Fibroblast of upper back skin (primary cell): ENCODE data around the gene MIB1.
A peak's percentile ranks its signal among the peaks of the same experiment; 100 is the strongest.
"Not testable (repeated sequence)": the region's sequence is repeated elsewhere in the genome, so short reads cannot be mapped to it uniquely, and the experiment has no call there.

ENCODE experiments used
- DNase-seq: peaks from one replicate; pipeline ENCODE4 v3.0.0-alpha.2; 2013

Gene MIB1

DNA sequence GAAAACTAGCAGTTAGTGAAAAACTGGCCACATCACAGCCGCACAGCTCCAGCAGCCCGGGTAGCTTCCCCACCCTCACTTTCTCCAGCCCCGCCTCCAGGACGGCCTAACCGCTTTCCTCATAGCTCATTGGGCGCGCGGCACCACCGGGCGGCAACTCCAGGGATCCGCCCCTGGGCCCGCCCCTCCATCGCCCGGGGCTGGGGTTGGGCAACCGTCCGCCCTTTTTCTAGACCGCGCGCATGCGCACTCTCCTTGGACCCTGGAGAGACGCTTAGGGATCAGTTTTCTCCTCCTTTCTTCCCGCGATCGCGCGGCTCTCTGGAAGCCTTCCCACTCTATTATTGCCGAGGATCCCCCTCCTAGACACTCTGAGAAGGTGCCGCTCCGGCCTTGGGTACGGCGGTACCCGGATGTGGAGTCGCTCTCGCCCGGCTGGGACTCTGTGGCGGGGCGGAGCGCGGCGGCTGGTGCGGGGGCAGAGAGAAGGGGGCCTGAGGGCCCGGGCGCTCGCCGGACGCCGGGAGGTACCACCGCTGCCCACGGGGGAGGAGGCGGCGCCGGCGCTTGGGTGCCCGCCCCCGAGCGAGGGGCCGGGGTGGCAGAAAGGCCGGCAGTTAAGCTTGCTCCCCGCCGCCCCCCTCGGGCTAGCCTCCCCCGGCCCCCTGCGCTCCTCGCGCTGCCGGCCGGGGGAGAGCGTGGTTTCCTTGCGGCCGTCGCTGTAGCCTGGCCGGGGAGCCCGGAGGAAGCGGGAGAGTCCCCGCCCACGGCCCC, at the start of gene MIB1:
Gene MIB1 (plus strand): TSS at position 255 of the 774 bp plus-strand sequence. CDS start 792 bp downstream, outside the sequence.
- peak; percentile 97 for DNase-seq

DNA sequence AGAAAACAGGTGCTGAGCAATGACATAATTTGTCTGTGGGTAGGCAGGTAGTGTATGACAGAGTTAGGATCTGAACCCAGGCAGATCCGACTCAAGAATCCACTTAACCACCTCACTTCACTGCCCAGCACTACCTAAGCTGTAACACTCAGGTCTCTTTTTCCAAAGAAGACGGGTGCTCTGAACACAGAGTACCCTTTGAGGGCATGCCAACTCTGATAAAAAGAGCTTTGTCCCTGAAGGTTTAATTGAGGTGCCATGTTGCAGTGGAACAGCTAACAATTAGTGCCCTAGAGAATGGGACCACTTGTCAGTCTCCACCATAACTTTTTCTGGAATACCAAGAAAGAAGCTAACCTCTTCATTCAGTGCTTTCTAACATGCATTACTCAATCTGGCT, 47.3 kb upstream of the MIB1 start:
- DNase-seq = no peak

DNA sequence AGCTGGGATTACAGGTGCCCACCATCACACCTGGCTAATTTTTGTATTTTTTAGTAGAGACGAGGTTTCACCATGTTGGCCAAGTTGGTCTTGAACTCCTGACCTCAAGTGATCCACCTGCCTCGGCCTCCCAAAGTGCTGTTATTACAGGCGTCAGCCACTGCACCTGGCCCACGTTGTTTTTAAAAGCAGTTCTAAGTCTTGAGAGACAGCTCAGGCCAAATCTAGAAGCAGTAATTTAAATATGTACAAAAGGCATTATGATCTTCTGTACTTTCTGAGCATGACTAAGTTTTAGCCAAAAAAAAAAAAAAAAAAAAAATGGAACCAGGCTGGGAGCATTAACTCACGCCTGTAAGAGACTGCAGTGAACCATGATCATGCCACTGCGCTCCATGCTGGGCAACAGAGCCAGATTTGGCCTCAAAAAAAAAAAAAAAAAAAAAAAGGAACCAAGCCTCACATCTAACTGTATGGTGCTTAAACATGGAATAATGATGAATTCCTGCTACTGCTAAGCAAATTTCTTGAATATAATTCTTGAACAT, 40.0 kb upstream of the MIB1 start:
- DNase-seq = no peak

DNA sequence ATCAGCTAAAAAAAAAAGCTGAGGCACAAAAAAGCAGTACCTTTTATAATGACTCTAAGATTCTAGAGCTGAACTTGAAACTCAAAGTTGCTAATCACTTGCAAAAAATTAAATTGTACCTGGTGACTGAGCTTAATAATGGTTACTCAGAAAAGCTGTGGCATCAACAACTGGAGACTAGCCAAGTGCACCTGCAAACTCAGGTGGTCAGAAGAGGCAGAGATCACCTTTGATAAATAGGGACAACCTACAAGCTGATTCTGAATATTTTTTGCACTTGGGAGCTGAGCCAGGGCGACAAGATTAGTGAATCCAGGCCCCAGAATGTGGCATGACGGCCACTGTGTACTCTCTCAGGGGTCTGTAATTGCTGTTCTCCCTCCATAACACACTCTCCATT, 39.0 kb upstream of the MIB1 start:
- no peak for DNase-seq

DNA sequence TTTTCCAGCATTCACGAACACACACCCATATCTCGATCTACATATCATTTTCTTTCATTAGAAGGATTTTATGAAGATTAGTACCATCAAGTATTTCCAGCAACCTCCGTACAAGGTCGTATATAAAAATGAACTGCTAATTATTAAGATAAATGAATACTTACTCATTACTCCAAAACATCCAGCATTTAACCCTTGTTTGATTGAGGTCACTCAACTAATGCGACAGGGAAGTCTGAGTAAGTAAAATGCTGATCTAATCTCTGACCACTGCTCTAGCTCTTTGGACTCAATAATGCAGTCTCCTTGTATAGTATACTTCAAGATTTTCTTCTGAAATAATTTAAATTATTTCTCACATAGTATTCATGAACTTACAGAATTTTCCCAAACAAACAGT, 38.0 kb upstream of the MIB1 start:
- no peak for DNase-seq

DNA sequence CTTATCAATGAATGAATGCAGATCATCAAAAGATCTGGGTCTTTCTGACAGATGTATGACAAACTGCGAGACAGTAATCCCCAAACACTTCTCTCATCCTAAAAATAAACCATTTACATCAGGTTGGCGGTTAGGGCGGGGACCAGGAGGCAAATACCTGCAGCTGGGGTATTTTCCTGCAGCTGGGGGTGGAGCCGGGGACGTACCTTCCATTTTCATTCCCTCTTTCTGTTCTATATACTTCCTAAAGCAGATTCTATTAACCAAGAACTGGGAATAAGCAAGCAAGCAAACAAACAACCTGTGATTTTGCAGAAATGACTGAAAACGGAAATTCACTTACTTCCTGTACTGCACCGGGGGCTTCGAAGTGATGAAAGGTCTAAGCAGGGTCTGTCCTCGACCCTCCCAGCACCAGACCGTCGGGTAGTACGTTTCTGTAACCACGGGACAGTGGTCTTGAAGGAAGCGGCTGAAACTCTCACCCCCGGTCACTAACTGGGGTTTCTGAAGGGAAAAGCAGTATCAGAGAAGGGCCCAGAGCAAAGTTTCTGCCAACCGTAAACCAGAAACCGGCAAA, 37.3 kb upstream of the MIB1 start:
- peak; percentile 2 for DNase-seq

DNA sequence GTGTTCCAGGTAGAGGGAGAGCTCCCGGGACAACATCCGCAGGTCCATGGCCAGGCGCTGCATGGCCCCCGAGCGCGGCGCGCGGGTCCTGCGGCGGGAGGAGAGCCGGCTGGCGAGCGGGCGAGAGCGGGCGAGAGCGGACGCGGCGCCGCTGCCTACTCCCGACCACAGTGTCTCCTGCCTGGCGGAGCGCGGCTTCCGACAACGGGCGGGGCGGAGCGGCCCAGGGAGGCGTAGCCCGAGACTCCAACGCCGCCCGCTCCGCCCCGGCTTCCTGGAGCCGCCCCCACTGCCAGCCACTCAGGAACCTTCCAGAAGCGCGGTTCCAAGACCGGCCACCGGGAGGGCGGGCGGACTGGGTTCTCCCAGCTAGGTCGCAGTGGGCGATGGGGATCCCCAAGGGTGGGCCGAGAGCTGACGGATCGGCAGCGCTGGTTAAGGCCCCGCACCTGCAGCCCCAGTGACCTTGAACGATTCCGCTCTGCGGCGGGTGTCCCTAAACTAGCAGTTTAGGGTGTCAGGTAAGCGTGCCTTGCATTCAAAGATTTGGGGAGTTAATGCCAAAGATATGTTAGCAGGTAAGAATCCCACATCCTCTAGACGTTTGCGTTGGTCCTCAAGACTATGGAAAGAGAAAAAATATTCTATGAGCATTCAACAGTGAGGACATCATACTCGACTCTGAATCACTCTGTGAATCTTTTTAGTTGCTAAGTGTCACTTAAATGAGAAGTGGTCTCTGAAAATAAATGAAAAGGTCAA, 35.8 kb upstream of the MIB1 start, which contains the start of gene ABHD3:
Gene ABHD3 (minus strand): TSS at position 172 of the 762 bp plus-strand sequence. CDS start 109 bp downstream, at position 63.
- peak; percentile 87 for DNase-seq

DNA sequence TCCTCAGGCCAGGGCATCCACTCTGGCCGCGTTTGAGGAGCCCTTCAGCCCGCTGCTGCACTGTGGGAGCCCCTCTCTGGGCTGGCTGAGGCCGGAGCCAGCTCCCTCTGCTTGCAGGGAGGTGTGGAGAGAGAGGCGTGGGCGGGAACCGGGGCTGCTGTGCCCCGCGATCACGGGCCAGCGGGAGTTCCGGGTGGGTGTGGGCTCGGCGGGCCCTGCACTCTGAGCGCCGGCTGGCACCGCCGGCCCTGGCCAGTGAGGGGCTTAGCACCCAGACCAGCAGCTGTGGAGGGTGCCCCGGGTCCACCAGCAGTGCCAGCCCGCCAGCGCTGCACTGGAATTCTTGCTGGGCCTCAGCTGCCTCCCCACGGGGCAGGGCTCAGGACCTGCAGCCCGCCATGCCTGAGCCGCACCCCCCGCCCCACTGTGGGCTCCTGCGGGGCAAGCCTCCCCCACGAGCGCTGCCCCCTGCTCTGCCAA, 34.2 kb upstream of the MIB1 start:
- DNase-seq = no peak

DNA sequence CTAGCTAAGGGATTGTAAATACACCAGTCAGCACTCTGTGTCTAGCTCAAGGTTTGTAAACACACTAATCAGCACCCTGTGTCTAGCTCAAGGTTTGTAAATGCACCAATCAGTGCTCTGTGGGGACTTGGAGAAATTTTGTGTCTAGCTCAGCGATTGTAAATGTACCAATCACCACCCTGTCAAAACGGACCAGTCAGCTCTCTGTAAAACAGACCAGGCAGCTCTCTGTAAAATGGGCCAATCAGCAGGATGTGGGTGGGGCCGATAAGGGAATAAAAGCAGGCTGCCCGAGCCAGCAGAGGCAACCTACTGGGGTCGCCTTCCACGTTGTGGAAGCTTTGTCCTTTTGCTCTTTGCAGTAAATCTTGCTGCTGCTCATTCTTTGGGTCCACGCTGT, 33.5 kb upstream of the MIB1 start:
- not testable (repeated sequence) for DNase-seq

DNA sequence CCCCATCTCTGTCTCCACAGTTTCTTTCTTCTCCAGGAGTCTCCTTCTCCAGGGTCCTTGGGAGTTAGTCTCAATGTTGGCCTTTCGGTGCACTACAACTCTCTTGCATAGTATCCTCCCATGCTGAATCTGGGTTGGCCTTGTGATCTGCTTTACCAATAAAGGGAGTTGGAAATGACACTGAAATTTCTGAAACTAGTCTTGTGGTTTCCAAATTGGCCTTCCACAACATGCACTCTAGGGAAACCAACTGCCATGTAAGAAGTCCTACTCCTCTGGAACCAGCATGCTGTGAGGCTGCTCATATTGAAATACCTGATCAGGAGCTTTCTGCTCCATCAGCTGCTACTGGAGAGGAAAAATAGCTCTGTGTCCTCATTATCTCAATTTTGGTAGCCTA, 26.1 kb upstream of the MIB1 start:
- DNase-seq = no peak

DNA sequence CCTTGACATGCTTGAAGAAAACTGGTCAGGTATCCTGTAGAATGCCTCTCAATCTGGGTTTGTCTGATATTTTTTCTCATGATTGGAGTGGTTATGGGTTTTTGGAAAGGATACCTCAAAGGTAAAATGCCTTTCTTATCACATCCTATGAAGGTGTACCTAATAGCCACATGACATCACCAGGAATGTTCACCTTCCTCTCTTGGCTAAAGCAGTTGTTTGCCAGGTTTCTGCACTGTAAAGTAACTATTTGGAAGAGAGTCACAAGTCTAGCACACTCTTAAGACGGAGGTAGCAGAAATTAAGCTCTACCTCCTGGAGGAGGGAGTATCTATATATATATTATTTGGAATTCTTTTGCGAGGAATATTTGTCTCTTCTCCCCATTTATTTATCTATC, 17.9 kb upstream of the MIB1 start:
- DNase-seq = no peak

DNA sequence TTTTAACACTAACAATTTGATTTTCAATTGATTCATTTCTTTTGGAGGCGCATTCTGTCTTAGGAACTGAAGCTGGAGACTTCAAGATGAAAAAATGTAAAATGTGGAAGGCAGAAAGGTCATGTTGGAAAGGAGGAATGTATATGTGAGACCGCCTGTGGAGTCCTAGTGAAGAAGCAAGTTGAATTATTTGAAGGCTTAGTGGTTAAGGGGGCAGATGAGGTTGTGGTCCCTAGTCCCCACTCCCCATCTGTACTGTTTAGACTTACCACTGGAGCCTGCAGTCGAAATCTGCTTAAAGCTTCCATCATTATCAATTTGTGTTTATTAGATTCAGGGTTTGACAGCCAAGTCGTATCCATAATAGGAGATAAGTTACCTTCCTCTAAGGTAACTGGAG, 15.4 kb upstream of the MIB1 start:
- no peak for DNase-seq

DNA sequence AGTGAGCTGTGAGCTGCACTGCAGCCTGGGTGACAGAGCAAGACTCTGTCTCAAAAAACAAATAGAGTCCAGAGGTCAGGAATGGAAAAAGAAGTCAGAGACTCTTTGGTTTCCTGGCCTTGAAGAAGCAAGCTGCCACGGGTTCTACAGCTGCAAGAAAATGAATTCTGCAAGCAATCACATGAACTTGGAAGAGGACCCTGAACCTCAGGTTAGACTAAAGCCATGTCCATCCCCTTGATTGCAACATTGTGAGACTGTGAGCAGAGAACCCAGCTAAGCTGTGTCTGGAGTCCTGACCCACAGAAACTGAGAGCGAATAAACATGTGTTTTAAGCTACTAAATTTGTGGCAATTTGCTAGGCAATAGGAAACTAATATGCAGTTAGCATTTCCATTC, 12.9 kb upstream of the MIB1 start:
- DNase-seq = no peak

DNA sequence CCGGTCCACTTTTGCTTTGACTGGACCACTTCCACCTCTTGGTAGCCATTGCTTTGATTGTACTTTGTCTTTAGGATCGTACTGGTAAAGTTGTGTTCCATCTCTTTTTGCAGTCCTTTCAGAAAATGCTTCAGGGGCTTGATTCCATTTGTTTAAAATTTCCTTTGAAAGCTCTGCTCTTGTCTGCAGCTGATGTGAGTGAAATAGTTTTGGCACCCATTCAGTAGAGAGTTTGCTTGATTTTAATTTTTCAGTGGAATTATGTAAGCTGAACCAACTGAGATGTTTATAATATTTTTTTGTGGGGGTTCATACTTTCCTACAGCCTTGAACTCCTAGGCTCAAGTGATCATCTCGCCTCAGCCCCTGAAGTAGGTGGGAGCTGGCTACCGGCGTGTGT, 7.6 kb upstream of the MIB1 start:
- DNase-seq = no peak

DNA sequence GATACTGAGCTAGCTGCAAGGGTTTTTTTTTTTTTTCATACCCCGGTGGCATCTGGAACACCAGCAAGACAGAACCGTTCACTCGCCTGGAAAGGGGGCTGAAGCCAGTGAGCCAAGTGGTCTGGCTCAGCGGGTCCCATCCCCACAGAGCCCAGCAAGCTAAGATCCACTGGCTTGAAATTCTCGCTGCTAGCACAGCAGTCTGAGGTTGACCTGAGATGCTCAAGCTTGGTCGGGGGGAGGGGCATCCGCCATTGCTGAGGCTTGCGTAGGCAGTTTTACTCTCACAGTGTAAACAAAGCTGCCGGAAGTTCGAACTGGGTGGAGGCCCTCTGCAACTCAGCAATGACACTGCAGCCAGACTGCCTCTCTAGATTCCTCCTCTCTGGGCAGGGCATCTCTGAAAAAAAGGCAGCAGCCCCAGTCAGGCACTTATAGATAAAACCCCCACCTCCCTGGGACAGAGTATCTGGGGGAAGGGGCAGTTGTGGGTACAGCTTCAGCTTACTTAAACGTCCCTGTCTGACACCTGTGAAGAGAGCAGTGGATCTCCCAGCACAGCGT, 5.1 kb upstream of the MIB1 start:
- peak; percentile 17 for DNase-seq

DNA sequence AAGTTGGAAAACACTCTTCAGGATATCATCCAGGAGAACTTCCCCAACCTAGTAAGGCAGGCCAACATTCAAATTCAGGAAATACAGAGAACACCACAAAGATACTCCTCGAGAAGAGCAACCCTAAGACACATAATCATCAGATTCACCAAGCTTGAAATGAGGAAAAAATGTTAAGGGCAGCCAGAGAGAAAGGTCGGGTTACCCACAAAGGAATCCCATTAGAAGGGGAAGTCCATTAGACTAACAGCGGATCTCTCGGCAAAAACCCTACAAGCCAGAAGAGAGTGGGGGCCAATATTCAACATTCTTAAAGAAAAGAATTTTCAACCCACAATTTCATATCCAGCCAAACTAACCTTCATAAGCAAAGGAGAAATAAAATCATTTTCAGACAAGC, 3.7 kb upstream of the MIB1 start:
- DNase-seq = not testable (repeated sequence)

DNA sequence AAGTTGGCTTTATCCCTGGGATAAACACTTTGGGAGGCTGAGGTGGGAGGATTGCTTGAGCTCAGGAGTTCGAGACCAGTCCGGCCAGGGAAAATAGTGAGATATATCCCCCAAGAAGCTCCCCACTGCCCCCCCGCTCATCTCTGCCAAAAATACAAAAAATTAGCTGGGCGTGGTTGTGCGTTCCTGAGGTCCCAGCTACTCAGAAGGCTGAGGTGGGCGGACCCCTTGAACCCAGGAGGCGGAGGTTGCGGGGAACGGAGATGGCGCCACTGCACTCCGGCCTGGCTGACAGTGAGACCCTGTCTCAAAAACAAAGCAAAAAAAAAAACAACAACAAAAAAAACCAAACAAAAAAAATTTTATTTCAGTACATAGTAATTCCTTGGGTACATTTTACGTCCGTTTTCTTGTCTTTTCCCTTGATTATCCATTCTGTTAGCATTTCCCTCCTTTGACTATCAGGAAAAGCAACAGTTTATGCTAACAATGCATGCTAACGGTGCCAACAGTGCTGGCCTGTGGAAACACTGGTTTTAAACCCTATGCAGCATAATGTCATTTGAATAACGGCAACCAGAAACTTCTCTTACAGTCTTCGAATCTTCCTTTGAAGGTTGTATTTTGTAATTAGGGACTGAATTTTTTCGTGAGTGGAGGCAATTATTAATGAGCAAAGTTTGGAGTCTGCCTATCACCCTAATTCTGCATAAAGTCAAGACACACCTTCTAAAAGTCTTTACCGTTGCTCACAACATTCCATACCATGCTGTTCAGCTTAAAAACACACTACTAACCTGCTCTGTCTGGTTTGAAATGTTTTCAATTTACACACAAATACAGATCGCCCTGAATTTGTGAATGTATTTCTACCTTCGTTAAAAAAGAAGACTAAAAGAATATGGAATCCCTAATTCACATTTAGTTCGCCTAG, 721 bp upstream of the MIB1 start:
- no peak for DNase-seq

DNA sequence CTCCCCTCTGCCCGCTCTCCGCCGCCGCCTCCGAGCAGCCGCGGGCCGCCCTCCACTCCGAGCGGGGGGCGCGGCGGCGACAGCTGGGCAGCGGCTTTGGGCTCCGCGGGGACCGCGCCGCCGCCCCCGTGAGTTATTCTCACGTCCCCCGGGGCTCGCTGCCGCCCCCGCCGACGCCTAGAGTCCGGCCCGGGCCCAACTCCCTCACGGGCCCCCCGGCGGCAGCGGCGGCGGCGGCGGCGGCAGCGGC, 645 bp downstream of the MIB1 start:
- DNase-seq = no peak

DNA sequence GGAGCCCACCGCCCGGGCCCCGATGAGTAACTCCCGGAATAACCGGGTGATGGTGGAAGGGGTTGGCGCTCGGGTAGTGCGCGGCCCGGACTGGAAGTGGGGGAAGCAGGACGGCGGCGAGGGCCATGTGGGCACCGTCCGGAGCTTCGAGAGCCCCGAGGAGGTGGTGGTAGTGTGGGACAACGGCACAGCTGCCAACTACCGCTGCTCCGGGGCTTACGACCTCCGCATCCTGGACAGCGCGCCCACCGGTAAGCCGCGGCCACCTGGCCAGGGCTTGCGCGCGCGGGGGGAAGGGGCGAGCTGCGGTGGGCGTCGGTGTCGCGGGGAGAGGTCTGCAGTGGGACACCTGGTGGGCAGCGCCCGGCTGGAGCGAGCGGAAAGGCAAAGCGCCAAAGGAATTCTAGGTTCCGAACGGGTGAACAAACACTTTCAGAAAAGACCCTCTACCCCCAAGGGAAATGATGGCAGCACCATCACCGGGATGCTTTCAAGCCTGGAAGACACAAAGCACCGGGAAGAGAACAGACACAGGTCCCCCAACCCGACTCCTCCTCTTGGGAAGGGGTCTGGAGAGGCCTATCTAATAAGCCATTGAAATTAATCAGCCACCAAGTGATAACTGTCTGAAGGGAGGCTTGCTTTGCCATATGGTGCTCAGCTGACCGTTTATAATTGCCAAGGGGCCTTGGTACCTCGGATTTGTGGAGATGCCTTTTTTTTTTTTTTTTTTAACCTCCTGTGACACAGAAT, 1.1 kb downstream of the MIB1 start:
- DNase-seq = no peak

DNA sequence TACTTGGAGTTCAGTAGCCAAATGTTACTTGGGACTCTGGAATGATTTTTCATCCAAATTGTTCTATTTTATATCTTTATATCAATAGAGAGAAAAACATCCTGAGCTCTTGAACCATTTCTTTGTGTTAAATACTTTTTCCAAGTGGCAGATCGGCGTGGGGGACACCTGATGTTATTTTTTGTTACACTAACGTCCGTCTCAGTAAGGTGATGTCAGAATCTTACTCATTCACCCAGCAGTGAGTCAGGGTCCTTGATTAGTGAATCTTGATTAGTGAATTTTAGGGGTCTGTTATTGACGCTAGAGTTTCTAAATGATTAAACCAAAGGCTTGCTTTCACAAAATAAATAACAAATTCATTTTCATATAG, 1.7 kb downstream of the MIB1 start:
- DNase-seq = no peak

DNA sequence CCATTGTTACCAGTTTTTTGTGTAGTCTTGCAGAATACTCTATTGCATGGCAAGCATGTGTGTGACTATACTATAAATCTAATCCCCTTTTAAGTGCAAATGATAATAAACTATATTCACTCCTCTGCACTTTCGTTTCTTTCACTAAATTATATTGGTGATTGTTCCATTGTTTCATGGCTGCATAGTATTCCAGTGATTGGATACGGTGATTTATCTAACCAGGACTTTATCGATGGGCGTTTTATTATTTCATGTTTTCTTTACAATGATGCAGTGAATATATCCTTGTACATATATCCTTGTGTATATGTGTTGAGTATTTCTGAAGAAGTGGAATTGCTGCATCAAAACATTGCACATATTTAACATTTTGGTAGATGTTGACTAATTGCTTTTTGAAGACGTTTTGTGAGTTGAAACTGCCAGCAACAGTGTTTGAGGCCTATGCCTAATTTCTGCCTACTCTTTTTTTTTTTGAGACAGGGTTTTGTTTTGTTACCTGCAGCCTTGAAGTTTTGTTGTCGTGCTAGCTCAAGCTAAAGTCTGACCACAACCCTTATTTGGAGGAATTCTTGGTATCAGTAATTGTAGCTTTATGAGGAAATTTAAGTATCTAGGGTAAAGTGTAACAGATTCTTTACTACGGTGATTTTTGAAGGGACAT, 2.7 kb downstream of the MIB1 start:
- no peak for DNase-seq
